SU-DHL-6 (cell line): Measurements from ENCODE around the gene FRAS1.

Experiments
- H2AFZ ChIP-seq: fragments of 200-600 bp; sonication (generic); 2 replicates; pipeline ENCODE4 v1.6.1; 2014; ENCODE audit warnings: low read depth, mild to moderate bottlenecking, moderate library complexity, mixed read lengths, antibody characterized with exemption, low read length; ENCODE audit not compliant: severe bottlenecking
- H3F3A ChIP-seq: fragments of 200-600 bp; shearing (Covaris generic); 2 replicates; pipeline ENCODE4 v1.6.0; 2016; ENCODE audit warnings: antibody characterized with exemption, mild to moderate bottlenecking; ENCODE audit not compliant: insufficient read depth
- H3K27ac ChIP-seq: fragments of 200-600 bp; sonication (generic); 2 replicates; pipeline ENCODE4 v1.5.1; 2016; ENCODE audit warnings: low read depth, mild to moderate bottlenecking, low read length, moderate library complexity, mixed read lengths
- H3K27me3 ChIP-seq: fragments of 200-600 bp; sonication (generic), shearing (Covaris generic); 2 replicates; pipeline ENCODE4 v1.6.0; 2014; ENCODE audit warnings: mild to moderate bottlenecking, low read length
- H3K36me3 ChIP-seq: fragments of 200-600 bp; sonication (generic); 2 replicates; pipeline ENCODE4 v1.6.1; 2014; ENCODE audit warnings: mild to moderate bottlenecking, low read length, mixed read lengths
- H3K4me2 ChIP-seq: fragments of 300-600, 200-600 bp; shearing (Covaris generic), sonication (generic); 2 replicates; pipeline ENCODE4 v1.6.0; 2014; ENCODE audit warnings: low read length, low read depth, mild to moderate bottlenecking; ENCODE audit not compliant: poor library complexity, severe bottlenecking
- H3K4me3 ChIP-seq: fragments of 200-600 bp; sonication (generic); 2 replicates; pipeline ENCODE4 v1.5.1; 2014; ENCODE audit warnings: antibody characterized with exemption, low read length, mild to moderate bottlenecking, mixed read lengths; ENCODE audit not compliant: insufficient read depth, poor library complexity, severe bottlenecking
- H3K79me2 ChIP-seq: fragments of 200-600 bp; sonication (generic); 2 replicates; pipeline ENCODE4 v1.6.1; 2014; ENCODE audit warnings: mild to moderate bottlenecking, low read length, moderate library complexity; ENCODE audit not compliant: insufficient read depth
- H3K9ac ChIP-seq: fragments of 200-600 bp; sonication (generic); 2 replicates; pipeline ENCODE4 v1.7.0; 2014; ENCODE audit warnings: mild to moderate bottlenecking, low read length
- H3K9me2 ChIP-seq: fragments of 200-600 bp; sonication (generic); replicated peaks from 2 replicates; pipeline ENCODE4 v1.6.1; 2014; ENCODE audit warnings: low read length; ENCODE audit not compliant: insufficient read depth
- H3K9me3 ChIP-seq: fragments of 200-600 bp; sonication (generic); 2 replicates; pipeline ENCODE4 v1.6.1; 2014; ENCODE audit warnings: low read length, mixed read lengths; ENCODE audit not compliant: insufficient read depth
- H4K20me1 ChIP-seq: fragments of 200-600 bp; sonication (generic); 2 replicates; pipeline ENCODE4 v1.6.1; 2014; ENCODE audit warnings: low read depth, mild to moderate bottlenecking, antibody characterized with exemption, low read length, moderate library complexity, mixed read lengths
- CTCF ChIP-seq: fragments of 200-600 bp; sonication (generic); IDR thresholded peaks from one replicate; pipeline ENCODE4 v1.5.1; 2017; ENCODE audit warnings: antibody characterized with exemption, mild to moderate bottlenecking, low read length, moderate library complexity; ENCODE audit not compliant: insufficient read depth, poor library complexity, severe bottlenecking
- EZH2phosphoT487 ChIP-seq: fragments of 200-600 bp; sonication (generic), shearing (Covaris generic); conservative IDR thresholded peaks from 2 replicates; pipeline ENCODE4 v1.6.1; 2018; ENCODE audit warnings: mild to moderate bottlenecking, antibody characterized with exemption, low read length, moderate library complexity, mixed read lengths

FRAS1 gene

GRCh38 chr4:78454016-78454415, 396.9 kb downstream of the FRAS1 start:
- Histone ChIP-seq H3K4me3 (no peak overlapping the region), H3K27ac (no peak overlapping the region), H4K20me1 (no peaks in the 10 kb centered on the region), H3K27me3 (no peaks in the 10 kb centered on the region), H2AFZ (no peak overlapping the region), H3K9ac (no peak overlapping the region), H3K4me2 (no peak overlapping the region), H3K9me3 (no peaks in the 10 kb centered on the region), H3F3A (no peaks in the 10 kb centered on the region), H3K79me2 (no peaks in the 10 kb centered on the region), H3K9me2 (no peaks in the 10 kb centered on the region), H3K36me3 (no peaks in the 10 kb centered on the region)
- TF ChIP-seq CTCF, result no peak
- no peak for TF ChIP-seq EZH2phosphoT487

GRCh38 chr4:78457751-78458150, 400.6 kb downstream of the FRAS1 start:
- Histone ChIP-seq H2AFZ (no peak overlapping the region), H3K4me2 (no peak overlapping the region), H3K79me2 (no peaks in the 10 kb centered on the region), H3F3A (no peaks in the 10 kb centered on the region), H3K9ac (no peak overlapping the region), H3K36me3 (no peaks in the 10 kb centered on the region), H3K9me3 (no peaks in the 10 kb centered on the region), H3K27me3 (no peaks in the 10 kb centered on the region), H3K4me3 (no peak overlapping the region), H4K20me1 (no peaks in the 10 kb centered on the region), H3K9me2 (no peaks in the 10 kb centered on the region), H3K27ac (no peak overlapping the region)
- TF ChIP-seq CTCF (no peak), EZH2phosphoT487 (no peak)

GRCh38 chr4:78459327-78459726, 402.2 kb downstream of the FRAS1 start:
- H2AFZ ChIP-seq, result no peak overlapping the region
- H3K36me3 ChIP-seq, result no peaks in the 10 kb centered on the region
- H3F3A ChIP-seq, result no peaks in the 10 kb centered on the region
- H3K27me3 ChIP-seq, result no peaks in the 10 kb centered on the region
- no peaks in the 10 kb centered on the region for H3K79me2 ChIP-seq
- no peak overlapping the region for H3K9ac ChIP-seq
- H4K20me1 ChIP-seq, result no peaks in the 10 kb centered on the region
- no peak overlapping the region for H3K27ac ChIP-seq
- no peaks in the 10 kb centered on the region for H3K9me2 ChIP-seq
- no peak overlapping the region for H3K4me2 ChIP-seq
- no peaks in the 10 kb centered on the region for H3K9me3 ChIP-seq
- TF ChIP-seq CTCF (no peak), EZH2phosphoT487 (no peak)
- no peak overlapping the region for H3K4me3 ChIP-seq

DNA sequence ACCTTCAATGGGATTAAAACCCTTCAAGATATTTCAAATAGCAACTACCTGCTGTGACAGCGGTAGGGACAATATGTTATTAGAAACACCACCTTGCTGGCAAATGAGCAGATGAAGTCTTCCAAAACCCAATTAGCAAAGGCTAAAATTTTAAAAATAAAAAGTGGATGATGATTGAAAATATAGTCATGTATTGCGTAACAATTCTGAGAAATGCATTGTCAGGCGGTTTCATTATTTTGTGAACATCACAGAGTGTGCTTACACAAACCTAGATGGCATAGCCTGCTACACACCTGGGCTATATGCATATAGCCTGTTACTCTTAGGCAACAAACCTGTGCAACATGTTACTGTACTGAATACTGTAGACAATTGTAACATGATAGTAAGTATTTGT, 403.2 kb downstream of the FRAS1 start:
- TF ChIP-seq CTCF (no peak), EZH2phosphoT487 (no peak)
- no peak overlapping the region for H3K27ac ChIP-seq
- H3K27me3 ChIP-seq, result no peaks in the 10 kb centered on the region
- H3K9me3 ChIP-seq, result no peaks in the 10 kb centered on the region
- no peak overlapping the region for H3K4me2 ChIP-seq
- H2AFZ ChIP-seq, result no peak overlapping the region
- H3F3A ChIP-seq, result no peaks in the 10 kb centered on the region
- H3K4me3 ChIP-seq, result no peak overlapping the region
- no peak overlapping the region for H3K9ac ChIP-seq
- no peaks in the 10 kb centered on the region for H3K79me2 ChIP-seq
- H3K36me3 ChIP-seq, result no peaks in the 10 kb centered on the region
- H3K9me2 ChIP-seq, result no peaks in the 10 kb centered on the region
- no peaks in the 10 kb centered on the region for H4K20me1 ChIP-seq
